Body of pancreas (tissue), 4 donors: ENCODE results near the gene TXLNB.

Source experiments
- CTCF ChIP-seq, 7 experiments: fragments of 450-650 bp in 4 of 7; fragments of 200-600 bp in 3 of 7; sonication (generic) in 3 of 7; IDR thresholded peaks; one replicate each; pipeline ENCODE4 v1.5.1; 2016 to 2019; ENCODE audit warnings: antibody characterized with exemption in 7 of 7
- POLR2A ChIP-seq, 3 donors: fragments of 450-650 bp; IDR thresholded peaks; one replicate each; pipeline ENCODE4 v1.6.1; 2016; ENCODE audit warnings: antibody characterized with exemption in 3 of 3, mild to moderate bottlenecking in 2 of 3

GRCh38 chr6:139294090-139294489 is 2.3 kb upstream of the TXLNB start:
- TF ChIP-seq CTCF (IDR thresholded peaks at IDR 0.05) (no peak), POLR2A (IDR thresholded peaks at IDR 0.05) (no peak)
